Memory B cell (primary cell): Measurements from ENCODE around the gene GAS2L3.

Source experiments
- ATAC-seq: fragments of 150-1000 bp; cut with Tn5 transposase; 2 replicates; pipeline ENCODE4 v1.10.0; 2021; ENCODE audit warnings: low read depth, mild to moderate bottlenecking, moderate library complexity
- DNase-seq, 2 donors: peaks; one replicate each; pipeline ENCODE4 v3.0.0; 2022; ENCODE audit warnings: low spot score in 2 of 2
- H3K27ac Mint-ChIP-seq: one replicate; pipeline ENCODE4 v1.8.0; 2022; ENCODE audit warnings: mild to moderate bottlenecking, moderate library complexity, mixed read lengths
- H3K27me3 Mint-ChIP-seq: one replicate; pipeline ENCODE4 v1.8.0; 2022; ENCODE audit warnings: mixed read lengths
- H3K36me3 Mint-ChIP-seq: one replicate; pipeline ENCODE4 v1.8.0; 2022; ENCODE audit warnings: mild to moderate bottlenecking, mixed read lengths
- H3K4me1 Mint-ChIP-seq: one replicate; pipeline ENCODE4 v1.8.0; 2022; ENCODE audit warnings: mixed read lengths
- H3K4me3 Mint-ChIP-seq: one replicate; pipeline ENCODE4 v1.8.0; 2022; ENCODE audit warnings: mild to moderate bottlenecking, moderate library complexity, mixed read lengths
- H3K9me3 Mint-ChIP-seq: one replicate; pipeline ENCODE4 v1.8.0; 2022; ENCODE audit warnings: mixed read lengths

Gene GAS2L3

DNA sequence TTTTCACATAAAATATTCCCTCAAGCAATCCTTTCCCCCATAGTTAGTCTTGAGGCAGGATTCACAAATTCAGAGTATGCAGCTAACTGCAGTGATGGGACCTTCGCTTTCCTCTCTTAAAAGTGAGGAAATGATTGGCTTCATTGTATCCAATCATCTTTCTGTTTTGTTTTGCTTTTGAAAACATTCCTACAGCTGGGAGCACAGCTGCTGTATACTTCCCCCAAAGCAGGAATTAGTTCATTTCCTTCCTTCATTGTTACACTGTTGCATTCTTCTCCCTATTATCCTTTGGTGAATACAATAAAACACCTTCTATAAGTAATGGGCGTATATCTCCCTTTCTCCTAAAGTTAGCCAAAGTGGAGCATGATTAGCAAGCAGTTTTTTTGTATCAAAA lies 9.4 kb upstream of the GAS2L3 start:
- H3K27ac Mint-ChIP-seq: no peak overlapping the region
- H3K4me3 Mint-ChIP-seq: no peak overlapping the region
- peaks cover 4% of the 10 kb centered on the region for H3K4me1 Mint-ChIP-seq
- no peaks in the 10 kb centered on the region for H3K36me3 Mint-ChIP-seq
- DNase-seq: no peak
- no peak for ATAC-seq
- peaks cover 9% of the 10 kb centered on the region for H3K27me3 Mint-ChIP-seq
- H3K9me3 Mint-ChIP-seq: no peaks in the 10 kb centered on the region

DNA sequence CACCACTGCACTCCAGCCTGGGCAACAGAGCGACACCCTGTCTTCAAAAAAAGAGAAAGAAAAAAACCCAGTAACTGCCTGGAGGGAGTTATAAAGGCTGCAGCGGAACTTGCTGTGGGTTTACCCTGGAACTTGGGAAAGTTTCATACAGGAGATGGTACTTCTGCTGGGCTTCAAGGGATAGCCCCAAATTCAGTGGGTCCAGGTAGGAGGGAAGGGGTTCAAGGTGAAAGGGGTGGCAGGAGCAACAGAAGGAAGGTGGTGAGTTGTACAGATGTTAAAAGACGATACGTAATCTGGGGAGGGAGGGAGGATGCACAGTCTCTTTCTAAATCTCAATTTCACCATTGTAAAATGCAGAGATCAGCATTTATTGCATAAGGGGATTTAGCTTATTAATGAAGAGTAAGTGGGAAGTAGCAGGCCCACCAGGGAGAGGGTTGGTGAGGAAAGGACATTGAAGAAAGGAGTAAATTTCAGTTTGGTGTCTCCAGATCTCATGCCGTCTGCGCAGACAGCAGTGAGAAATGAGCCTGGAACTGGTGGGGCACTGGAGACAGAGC lies 8.5 kb upstream of the GAS2L3 start:
- no peak overlapping the region for H3K4me3 Mint-ChIP-seq
- no peaks in the 10 kb centered on the region for H3K9me3 Mint-ChIP-seq
- DNase-seq (no peak), ATAC-seq (no peak)
- H3K27me3 Mint-ChIP-seq: peaks cover 9% of the 10 kb centered on the region
- no peaks in the 10 kb centered on the region for H3K36me3 Mint-ChIP-seq
- H3K4me1 Mint-ChIP-seq: peaks cover 4% of the 10 kb centered on the region
- H3K27ac Mint-ChIP-seq: no peak overlapping the region

DNA sequence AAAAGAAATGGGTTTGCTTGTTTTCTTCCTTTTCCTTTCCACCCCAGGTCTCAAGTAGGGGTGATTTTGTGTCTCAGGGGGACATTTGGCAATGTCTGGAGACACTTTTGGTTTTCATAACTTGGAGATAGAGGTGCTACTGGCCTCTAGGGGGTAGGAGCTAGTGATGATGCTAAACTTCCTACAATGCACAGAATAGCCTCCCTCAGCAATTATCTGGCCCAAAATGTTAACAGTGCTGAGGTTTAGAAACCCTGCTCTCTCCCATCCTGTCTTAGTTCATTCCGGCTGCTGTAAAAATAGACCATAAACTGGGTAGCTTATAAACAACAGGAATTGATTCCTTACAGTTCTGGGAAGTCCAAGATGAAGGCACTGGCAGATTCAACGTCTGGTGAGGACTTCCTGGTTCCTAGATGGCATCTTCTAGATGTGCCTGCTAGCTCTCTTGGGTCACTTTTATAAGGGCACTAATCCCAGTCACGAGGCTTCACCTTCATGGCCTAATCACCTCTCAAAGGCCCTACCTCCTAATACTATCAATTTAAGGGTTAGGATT lies 7.4 kb upstream of the GAS2L3 start:
- Mint-ChIP-seq H3K9me3 (no peaks in the 10 kb centered on the region), H3K4me3 (no peak overlapping the region), H3K4me1 (peaks cover 4% of the 10 kb centered on the region), H3K27me3 (peaks cover 5% of the 10 kb centered on the region), H3K36me3 (no peaks in the 10 kb centered on the region), H3K27ac (no peak overlapping the region)
- ATAC-seq: no peak
- no peak for DNase-seq

DNA sequence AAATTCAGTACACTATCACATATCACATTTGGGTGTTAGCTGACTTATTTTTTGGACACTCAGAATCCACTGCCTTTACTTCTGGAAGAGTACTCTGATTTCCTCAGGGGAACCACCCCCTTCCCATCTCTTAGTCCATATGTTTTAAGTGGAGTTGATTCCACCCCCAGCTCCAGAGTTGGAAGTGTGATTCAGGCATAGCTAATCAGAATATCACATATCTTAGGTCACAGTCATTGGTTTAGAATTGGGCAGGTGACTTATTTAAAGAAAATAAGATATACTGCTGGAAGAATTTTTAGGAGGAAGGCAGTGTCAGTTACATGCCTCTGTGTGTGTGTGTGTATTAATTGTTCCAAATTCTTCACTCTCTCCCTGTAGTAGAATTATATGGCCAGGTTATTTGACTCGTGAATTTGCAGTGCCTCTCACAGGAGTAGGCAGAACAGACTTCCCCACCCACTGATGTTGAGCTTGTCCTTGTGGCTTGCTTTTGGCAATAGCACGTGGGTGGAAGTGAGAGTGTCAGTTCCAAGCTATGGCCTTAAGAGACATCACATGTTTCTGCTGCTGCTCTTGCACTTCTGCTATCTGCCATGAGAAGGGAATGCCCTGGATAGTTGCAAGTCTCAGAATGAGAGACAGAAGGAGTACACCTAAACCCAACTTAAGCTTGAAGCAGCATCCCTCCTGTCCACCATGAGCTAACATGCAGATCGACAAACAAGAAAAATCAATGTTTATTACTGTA lies 6.4 kb upstream of the GAS2L3 start:
- H3K9me3 Mint-ChIP-seq: no peaks in the 10 kb centered on the region
- no peaks in the 10 kb centered on the region for H3K36me3 Mint-ChIP-seq
- peaks cover 4% of the 10 kb centered on the region for H3K4me1 Mint-ChIP-seq
- ATAC-seq (peak; percentile 34), DNase-seq (no peak)
- no peak overlapping the region for H3K27ac Mint-ChIP-seq
- H3K4me3 Mint-ChIP-seq: no peak overlapping the region
- H3K27me3 Mint-ChIP-seq: peaks cover 5% of the 10 kb centered on the region

DNA sequence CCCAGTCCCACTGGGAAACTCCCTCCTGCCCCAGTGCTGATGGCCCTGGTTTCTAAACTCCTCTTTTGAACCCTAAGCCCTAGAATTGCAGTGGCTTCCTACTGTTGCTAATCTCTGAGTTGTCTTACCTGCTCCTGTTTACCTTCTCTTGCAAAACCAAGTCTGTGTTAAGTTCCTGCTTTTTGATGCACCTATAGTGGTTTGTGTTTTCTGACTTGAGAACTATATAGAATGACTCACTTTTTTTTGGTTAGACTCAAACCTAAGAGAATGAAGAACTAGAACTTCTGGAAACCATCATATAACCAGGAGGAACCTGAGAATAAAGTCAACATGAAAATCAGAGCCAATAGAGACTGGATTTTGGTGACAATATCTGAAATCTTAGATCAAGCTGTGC lies 5.5 kb upstream of the GAS2L3 start:
- Mint-ChIP-seq H3K4me1 (peaks cover 4% of the 10 kb centered on the region), H3K27ac (no peak overlapping the region), H3K4me3 (no peak overlapping the region), H3K27me3 (peaks cover 5% of the 10 kb centered on the region), H3K9me3 (no peaks in the 10 kb centered on the region), H3K36me3 (peaks cover 2% of the 10 kb centered on the region)
- DNase-seq (no peak), ATAC-seq (no peak)

DNA sequence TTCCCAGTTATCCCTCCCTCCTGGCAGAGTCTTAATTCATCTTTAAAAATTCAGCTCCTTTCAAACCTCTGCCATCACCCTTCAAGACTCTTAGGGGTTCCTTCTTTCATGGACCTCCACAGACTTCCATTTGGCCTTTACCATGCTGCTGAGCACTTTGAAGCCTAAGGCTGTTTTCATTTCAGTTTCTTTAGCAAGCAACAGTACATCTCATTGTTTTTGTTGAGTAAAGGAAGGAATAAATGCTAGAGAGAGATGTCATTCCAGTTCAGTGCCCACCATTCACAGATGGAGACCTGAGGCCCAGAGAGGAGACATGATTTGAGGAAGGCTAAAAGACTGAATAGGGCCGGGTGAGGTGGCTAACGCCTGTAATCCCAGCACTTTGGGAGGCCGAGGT lies 1.3 kb upstream of the GAS2L3 start:
- Mint-ChIP-seq H3K27ac (no peak overlapping the region), H3K4me3 (peak overlapping the region; percentile 30), H3K4me1 (peaks cover 10% of the 10 kb centered on the region), H3K36me3 (peaks cover 2% of the 10 kb centered on the region), H3K27me3 (peaks cover 3% of the 10 kb centered on the region), H3K9me3 (no peaks in the 10 kb centered on the region)
- no peak for ATAC-seq
- no peak for DNase-seq

DNA sequence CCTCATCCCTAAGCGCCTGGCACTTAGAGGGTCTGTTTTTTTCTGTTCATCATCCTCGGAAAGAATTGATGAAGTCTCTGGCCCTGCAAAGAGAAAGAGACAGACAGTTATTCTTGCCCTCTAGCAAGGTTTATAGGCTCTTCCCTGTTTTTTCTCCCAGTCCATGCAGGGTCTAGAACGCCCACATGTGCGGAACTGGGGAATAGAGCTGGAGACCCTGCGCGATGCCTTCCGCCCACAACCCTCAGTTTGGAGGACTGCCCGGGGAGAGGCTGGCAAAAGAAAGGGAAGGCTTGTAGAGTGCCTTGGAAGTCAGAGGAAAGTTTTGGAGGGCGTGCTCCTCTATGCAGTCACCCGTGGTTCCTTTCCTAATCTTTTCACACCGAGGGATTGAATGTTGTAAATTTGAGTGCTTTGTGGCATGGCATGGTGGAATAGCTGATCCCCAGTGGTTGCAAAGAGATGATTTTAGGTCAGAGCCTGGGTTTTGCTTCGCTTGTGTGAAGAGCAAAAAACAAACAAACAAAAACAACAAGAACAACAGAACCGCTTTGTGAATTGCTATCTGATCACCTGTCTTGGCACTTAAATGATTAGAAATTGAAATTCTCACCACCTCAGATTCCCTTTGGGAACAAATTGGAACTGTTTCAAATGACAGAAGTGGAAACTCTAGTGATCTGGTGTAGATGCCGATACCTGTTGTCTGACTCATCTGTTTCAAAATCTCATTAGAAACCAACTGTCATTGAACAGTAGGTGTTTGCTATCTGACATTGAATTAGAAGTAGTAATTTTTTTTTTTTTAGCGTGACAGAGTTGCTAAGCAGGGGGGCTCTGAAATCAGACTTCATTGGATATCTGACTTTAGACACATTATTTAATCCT lies 947 bp downstream of the GAS2L3 start:
- H3K27me3 Mint-ChIP-seq: peaks cover 3% of the 10 kb centered on the region
- peaks cover 8% of the 10 kb centered on the region for H3K4me1 Mint-ChIP-seq
- no peaks in the 10 kb centered on the region for H3K9me3 Mint-ChIP-seq
- no peak for DNase-seq
- no peak overlapping the region for H3K27ac Mint-ChIP-seq
- H3K4me3 Mint-ChIP-seq: peak overlapping the region; percentile 91
- ATAC-seq: no peak
- peaks cover 2% of the 10 kb centered on the region for H3K36me3 Mint-ChIP-seq

DNA sequence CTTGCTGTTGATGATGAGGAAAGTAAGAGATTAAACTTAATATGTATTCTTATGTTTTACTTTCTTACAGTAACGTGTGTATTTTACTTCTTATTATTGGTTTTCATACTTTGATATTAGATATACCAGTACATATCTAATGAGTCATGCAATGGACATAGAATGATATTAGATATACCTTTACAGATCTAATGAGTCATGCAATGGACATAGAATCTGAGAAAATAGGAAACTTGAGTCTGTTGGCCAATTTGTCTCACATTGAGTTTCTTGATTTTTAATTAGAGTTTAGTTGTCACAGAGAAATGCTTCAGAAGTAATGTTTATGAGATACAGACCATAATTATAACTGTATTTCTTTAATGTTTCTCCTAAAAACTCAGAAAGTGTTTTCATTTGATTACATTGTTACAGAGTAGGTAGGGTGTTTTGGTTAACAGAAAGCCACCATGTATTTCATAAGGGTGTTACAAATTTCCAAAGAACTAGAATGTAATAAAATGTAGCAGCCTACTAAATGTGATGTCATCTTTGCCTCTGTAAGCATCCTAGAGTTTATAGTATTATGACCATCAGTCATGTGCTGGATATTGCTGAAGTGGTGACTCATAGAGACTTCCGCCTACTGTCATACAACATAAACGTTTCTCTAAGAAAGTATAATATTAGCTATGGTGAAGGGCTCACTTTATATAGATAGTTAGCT lies 3.0 kb downstream of the GAS2L3 start:
- ATAC-seq (no peak), DNase-seq (no peak)
- Mint-ChIP-seq H3K4me1 (peaks cover 8% of the 10 kb centered on the region), H3K27ac (no peak overlapping the region), H3K4me3 (no peak overlapping the region), H3K9me3 (no peaks in the 10 kb centered on the region), H3K27me3 (peaks cover 3% of the 10 kb centered on the region), H3K36me3 (peaks cover 2% of the 10 kb centered on the region)

DNA sequence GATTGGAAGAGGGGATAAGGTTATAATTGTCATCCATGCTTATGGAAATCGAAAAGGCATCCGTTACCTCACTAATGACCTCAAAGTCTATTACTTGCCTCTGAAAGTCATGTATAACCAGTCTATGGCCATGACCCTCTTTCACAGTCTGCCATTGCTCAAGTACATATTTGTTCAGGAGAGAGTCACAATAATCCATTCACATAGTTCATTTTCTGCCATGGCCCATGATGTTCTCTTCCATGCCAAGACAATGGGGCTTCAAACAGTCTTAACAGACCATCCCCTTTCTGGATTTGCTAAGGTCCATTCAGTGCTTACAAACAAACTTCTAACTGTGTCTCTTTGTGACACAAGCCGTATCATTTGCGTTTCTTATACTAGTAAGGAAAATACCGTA lies 5.4 kb downstream of the GAS2L3 start:
- H3K9me3 Mint-ChIP-seq: peaks cover 5% of the 10 kb centered on the region
- DNase-seq (no peak), ATAC-seq (no peak)
- peaks cover 5% of the 10 kb centered on the region for H3K4me1 Mint-ChIP-seq
- H3K36me3 Mint-ChIP-seq: no peaks in the 10 kb centered on the region
- H3K27ac Mint-ChIP-seq: no peak overlapping the region
- peaks cover 3% of the 10 kb centered on the region for H3K27me3 Mint-ChIP-seq
- H3K4me3 Mint-ChIP-seq: no peak overlapping the region

DNA sequence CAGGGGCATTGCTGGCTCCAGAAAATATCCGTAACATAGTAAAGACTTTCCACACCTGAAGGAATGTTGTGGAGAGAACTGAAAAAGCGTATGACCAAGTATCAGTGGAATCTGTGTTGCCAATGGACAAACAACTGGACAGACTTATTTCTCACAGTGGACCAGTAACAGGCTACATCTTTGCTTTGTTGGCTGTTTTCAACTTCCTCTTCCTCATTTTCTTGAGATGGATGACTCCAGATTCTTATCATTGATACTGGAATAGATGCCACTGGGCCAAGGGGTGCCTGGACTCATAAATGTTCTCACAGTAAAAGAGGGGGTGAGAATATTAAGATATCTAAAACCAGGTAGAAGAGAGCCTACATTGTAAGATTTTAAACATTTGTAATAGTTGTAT lies 6.4 kb downstream of the GAS2L3 start:
- Mint-ChIP-seq H3K4me3 (no peak overlapping the region), H3K27ac (no peak overlapping the region), H3K9me3 (peaks cover 5% of the 10 kb centered on the region), H3K27me3 (no peaks in the 10 kb centered on the region), H3K36me3 (no peaks in the 10 kb centered on the region), H3K4me1 (no peaks in the 10 kb centered on the region)
- no peak for ATAC-seq
- DNase-seq: no peak

DNA sequence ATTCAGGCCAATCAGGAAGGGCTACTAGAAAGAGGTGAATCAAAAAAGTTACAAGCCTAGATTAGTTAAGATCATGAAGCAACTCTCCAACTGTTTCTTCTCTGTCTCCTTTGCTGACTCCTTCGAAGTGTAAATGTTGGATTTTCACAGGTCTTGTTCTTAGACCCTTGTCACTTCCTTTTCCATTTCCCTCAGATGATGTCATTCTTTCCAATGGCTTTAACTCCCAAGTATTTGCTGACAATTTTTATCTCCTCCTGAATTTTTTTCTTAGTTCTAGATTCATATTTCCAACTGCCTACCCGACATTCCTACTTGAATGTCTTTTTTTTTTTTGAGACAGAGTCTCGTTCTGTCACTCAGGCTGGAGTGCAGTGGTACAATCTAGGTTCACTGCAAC lies 10.8 kb downstream of the GAS2L3 start:
- DNase-seq (no peak), ATAC-seq (no peak)
- H3K4me3 Mint-ChIP-seq: no peak overlapping the region
- peaks cover 2% of the 10 kb centered on the region for H3K36me3 Mint-ChIP-seq
- H3K27ac Mint-ChIP-seq: no peak overlapping the region
- H3K9me3 Mint-ChIP-seq: peaks cover 19% of the 10 kb centered on the region
- H3K27me3 Mint-ChIP-seq: peaks cover 5% of the 10 kb centered on the region
- H3K4me1 Mint-ChIP-seq: no peaks in the 10 kb centered on the region

DNA sequence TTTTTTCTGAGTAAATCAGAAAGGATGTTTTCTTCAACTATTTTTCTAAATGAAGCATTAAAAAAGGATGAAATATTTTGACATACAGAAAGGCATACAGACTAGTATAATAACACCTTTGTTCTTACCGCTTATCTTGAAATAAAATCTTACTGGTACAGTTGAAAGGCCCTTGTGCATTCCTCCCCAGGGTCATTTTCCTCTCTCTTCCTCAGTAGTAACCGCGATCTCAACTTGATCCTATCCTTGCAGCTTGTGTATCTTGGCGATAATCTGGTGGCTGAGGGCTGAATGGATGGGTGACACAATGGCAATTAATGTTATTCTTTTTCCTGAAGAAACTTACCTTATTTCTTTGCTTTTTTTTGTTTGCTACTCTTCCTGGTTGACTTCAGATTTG lies 18.5 kb downstream of the GAS2L3 start:
- no peak overlapping the region for H3K4me3 Mint-ChIP-seq
- no peaks in the 10 kb centered on the region for H3K27me3 Mint-ChIP-seq
- H3K9me3 Mint-ChIP-seq: peaks cover 6% of the 10 kb centered on the region
- no peaks in the 10 kb centered on the region for H3K36me3 Mint-ChIP-seq
- ATAC-seq: no peak
- no peaks in the 10 kb centered on the region for H3K4me1 Mint-ChIP-seq
- no peak overlapping the region for H3K27ac Mint-ChIP-seq
- no peak for DNase-seq

DNA sequence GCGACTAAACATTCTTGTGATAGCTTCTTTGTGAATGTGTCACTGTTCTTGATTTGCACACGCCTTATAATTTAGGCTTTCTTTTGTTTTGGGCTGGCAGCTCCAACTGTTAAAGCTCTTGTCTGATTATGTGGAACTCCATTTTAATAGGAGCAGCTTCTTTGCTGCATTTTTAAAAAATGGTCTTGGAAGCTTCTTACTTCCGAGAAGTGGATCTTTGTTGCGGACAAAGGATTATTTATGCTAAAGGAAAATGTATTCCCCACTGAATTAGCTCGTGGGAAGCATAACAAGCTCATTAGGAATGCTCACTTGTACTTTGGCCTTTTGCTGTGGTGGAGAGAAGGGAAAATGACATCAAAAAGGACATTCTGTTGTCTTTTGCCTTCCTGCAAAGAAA lies 20.0 kb downstream of the GAS2L3 start:
- no peaks in the 10 kb centered on the region for H3K4me1 Mint-ChIP-seq
- H3K27ac Mint-ChIP-seq: no peak overlapping the region
- H3K9me3 Mint-ChIP-seq: peaks cover 4% of the 10 kb centered on the region
- ATAC-seq (no peak), DNase-seq (no peak)
- H3K36me3 Mint-ChIP-seq: no peaks in the 10 kb centered on the region
- no peak overlapping the region for H3K4me3 Mint-ChIP-seq
- no peaks in the 10 kb centered on the region for H3K27me3 Mint-ChIP-seq

DNA sequence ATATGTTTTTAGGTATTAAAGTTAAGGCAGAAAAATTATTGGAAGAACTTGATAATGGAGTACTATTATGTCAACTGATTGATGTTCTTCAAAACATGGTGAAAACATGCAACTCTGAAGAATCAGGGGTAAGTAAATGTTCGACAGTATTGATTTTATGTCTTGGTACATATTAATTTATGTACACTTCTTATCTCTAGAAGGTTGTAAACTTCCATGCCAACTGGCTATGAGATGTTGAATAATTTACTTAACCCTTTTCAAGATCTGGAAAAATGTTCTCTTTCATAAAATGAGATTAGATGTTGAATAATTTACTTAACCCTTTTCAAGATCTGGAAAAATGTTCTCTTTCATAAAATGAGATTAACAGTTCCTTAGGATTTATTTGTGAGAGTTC lies 28.1 kb downstream of the GAS2L3 start:
- no peak overlapping the region for H3K27ac Mint-ChIP-seq
- H3K4me1 Mint-ChIP-seq: no peaks in the 10 kb centered on the region
- ATAC-seq (no peak), DNase-seq (no peak)
- H3K36me3 Mint-ChIP-seq: no peaks in the 10 kb centered on the region
- no peak overlapping the region for H3K4me3 Mint-ChIP-seq
- H3K27me3 Mint-ChIP-seq: peaks cover 2% of the 10 kb centered on the region
- H3K9me3 Mint-ChIP-seq: no peaks in the 10 kb centered on the region
